Liver (tissue), 3 donors: ENCODE results near the gene DTNA.

Experiments used
- CTCF ChIP-seq: fragments of 150-350 bp; IDR thresholded peaks from 2 replicates; pipeline ENCODE4 v1.5.1; 2017; ENCODE audit warnings: improper control_type of control experiment, low read depth, low read length; ENCODE audit not compliant: missing input control
- RAD21 ChIP-seq, 2 donors: IDR thresholded peaks; 2 replicates each; pipeline ENCODE4 v1.6.1; 2016; ENCODE audit warnings: antibody characterized with exemption in 2 of 2, mild to moderate bottlenecking in 2 of 2
- donor health status: healthy.
- donor health status: healthy.

DNA sequence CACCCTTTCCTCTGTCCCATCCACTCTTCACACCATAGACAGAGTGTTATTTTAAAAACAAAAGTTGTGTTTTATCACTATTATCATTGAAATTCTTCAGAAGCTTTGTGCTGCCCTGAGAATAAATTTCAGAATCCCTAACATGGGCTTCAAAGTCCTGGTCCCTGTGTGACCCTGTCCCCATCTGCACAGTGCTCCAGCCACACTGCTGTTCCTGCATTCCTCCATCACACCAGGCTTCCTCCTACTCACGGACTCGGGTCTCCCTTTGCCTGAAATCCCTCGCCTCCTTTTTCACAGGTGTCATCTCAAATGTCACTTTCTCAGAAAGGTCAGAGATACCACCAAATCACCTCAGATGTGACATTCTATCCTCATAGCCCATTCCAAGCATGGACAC lies 8.2 kb upstream of the DTNA start:
- TF ChIP-seq CTCF = no peak
- TF ChIP-seq RAD21 (IDR thresholded peaks at IDR 0.05) = no peak
